Type B pancreatic cell (in vitro differentiated cells): ENCODE measurements around the gene ATR. TPM values are rescaled to one million over a fixed set of nuclear protein-coding genes. Genes with fewer than 3 reads are reported as not detected.

Experiments
- DNase-seq: peaks from one replicate; pipeline ENCODE4 v3.0.0; 2021; ENCODE audit warnings: mixed read lengths; ENCODE audit not compliant: unreplicated experiment; ENCODE audit errors: extremely low spot score
- H3K27ac Mint-ChIP-seq: 2 replicates; pipeline ENCODE4 v1.8.0; 2021; ENCODE audit warnings: mild to moderate bottlenecking, mixed read lengths
- H3K27me3 Mint-ChIP-seq: 2 replicates; pipeline ENCODE4 v1.8.0; 2021; ENCODE audit warnings: mixed read lengths
- H3K36me3 Mint-ChIP-seq: 2 replicates; pipeline ENCODE4 v1.8.0; 2021; ENCODE audit warnings: mixed read lengths
- H3K4me1 Mint-ChIP-seq: one replicate; pipeline ENCODE4 v1.8.0; 2021; ENCODE audit warnings: mixed read lengths; ENCODE audit not compliant: unreplicated experiment
- H3K4me3 Mint-ChIP-seq: 2 replicates; pipeline ENCODE4 v1.8.0; 2021; ENCODE audit warnings: mild to moderate bottlenecking, mixed read lengths
- H3K9me3 Mint-ChIP-seq: 2 replicates; pipeline ENCODE4 v1.8.0; 2021; ENCODE audit warnings: mixed read lengths
- total RNA-seq: library from RNA; stranded (reverse); gene quantifications from 2 replicates; pipeline ENCODE4 v1.2.1, GENCODE V29; 2021; ENCODE audit warnings: low replicate concordance
- TF ChIP-seq, protein P1 (sequence below): fragments of 200-600 bp; sonication (generic); conservative IDR thresholded peaks from 2 replicates; pipeline ENCODE4 v1.5.0; 2021; ENCODE audit warnings: antibody characterized with exemption, mild to moderate bottlenecking

ATR gene
- total RNA-seq, 1 donor from 2014 or later, result 30.0 TPM

GRCh38 chr3:142470826-142471225 lies 107.7 kb downstream of the ATR start:
- H3K9me3 Mint-ChIP-seq, result peaks cover 5% of the 10 kb centered on the region
- H3K27ac Mint-ChIP-seq, result no peak overlapping the region
- H3K36me3 Mint-ChIP-seq, result peaks cover 9% of the 10 kb centered on the region
- DNase-seq, result no peak
- no peak overlapping the region for H3K4me3 Mint-ChIP-seq
- H3K27me3 Mint-ChIP-seq, result no peaks in the 10 kb centered on the region
- H3K4me1 Mint-ChIP-seq, result no peaks in the 10 kb centered on the region
- TF ChIP-seq, protein P1, sequence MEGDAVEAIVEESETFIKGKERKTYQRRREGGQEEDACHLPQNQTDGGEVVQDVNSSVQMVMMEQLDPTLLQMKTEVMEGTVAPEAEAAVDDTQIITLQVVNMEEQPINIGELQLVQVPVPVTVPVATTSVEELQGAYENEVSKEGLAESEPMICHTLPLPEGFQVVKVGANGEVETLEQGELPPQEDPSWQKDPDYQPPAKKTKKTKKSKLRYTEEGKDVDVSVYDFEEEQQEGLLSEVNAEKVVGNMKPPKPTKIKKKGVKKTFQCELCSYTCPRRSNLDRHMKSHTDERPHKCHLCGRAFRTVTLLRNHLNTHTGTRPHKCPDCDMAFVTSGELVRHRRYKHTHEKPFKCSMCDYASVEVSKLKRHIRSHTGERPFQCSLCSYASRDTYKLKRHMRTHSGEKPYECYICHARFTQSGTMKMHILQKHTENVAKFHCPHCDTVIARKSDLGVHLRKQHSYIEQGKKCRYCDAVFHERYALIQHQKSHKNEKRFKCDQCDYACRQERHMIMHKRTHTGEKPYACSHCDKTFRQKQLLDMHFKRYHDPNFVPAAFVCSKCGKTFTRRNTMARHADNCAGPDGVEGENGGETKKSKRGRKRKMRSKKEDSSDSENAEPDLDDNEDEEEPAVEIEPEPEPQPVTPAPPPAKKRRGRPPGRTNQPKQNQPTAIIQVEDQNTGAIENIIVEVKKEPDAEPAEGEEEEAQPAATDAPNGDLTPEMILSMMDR, result no peak

DNA sequence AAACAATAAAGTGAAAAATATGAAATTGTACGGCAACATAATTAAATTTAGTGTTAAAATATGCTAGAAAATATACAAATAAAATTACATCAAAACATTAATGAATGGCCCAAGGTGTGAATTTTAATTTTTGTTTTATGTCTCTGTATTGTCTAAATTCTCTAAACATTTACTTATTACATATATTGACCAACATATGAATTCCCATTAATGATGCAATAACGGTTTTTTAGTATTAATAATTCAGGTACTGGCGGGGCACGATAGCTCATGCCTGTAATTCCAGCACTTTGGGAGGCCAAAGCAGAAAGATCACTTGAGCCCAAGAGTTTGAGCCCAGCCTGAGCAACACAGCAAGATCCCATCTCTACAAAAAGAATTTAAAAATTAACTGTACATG lies 110.1 kb downstream of the ATR start:
- no peaks in the 10 kb centered on the region for H3K9me3 Mint-ChIP-seq
- DNase-seq, result no peak
- TF ChIP-seq, protein P1, result no peak
- H3K27ac Mint-ChIP-seq, result no peak overlapping the region
- H3K27me3 Mint-ChIP-seq, result no peaks in the 10 kb centered on the region
- H3K36me3 Mint-ChIP-seq, result peaks cover 4% of the 10 kb centered on the region
- no peaks in the 10 kb centered on the region for H3K4me1 Mint-ChIP-seq
- H3K4me3 Mint-ChIP-seq, result no peak overlapping the region

DNA sequence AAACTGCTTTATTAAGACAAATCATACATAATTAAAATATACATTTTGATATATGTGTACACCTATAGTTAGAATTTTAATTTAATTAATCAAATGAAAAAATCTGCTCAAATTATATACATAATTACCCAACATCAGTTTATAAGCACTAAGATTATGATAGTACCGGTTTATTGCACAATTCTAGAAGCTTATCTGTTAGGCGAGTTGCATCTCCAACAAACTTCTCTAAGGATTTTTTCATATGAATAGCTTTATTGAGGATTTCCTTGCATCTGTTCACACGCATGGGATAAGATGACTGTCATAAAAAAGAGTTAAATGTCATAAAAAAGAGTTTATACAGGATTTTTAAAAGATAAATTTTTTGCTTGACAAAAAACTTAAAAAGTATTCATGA lies 110.8 kb downstream of the ATR start:
- Mint-ChIP-seq H3K27ac (no peak overlapping the region), H3K4me1 (no peaks in the 10 kb centered on the region), H3K4me3 (no peak overlapping the region), H3K36me3 (peaks cover 4% of the 10 kb centered on the region), H3K9me3 (no peaks in the 10 kb centered on the region), H3K27me3 (no peaks in the 10 kb centered on the region)
- TF ChIP-seq, protein P1, result no peak
- no peak for DNase-seq

GRCh38 chr3:142460689-142461088 lies 117.8 kb downstream of the ATR start:
- H3K27ac Mint-ChIP-seq, result no peak overlapping the region
- no peak overlapping the region for H3K4me3 Mint-ChIP-seq
- no peaks in the 10 kb centered on the region for H3K4me1 Mint-ChIP-seq
- H3K9me3 Mint-ChIP-seq, result no peaks in the 10 kb centered on the region
- TF ChIP-seq, protein P1, result no peak
- H3K27me3 Mint-ChIP-seq, result no peaks in the 10 kb centered on the region
- peaks cover 10% of the 10 kb centered on the region for H3K36me3 Mint-ChIP-seq
- DNase-seq, result no peak

- H3K4me3 Mint-ChIP-seq, result no peak overlapping the region
- no peak overlapping the region for H3K27ac Mint-ChIP-seq
- H3K36me3 Mint-ChIP-seq, result peaks cover 14% of the 10 kb centered on the region
- no peaks in the 10 kb centered on the region for H3K9me3 Mint-ChIP-seq
- no peaks in the 10 kb centered on the region for H3K27me3 Mint-ChIP-seq
- no peaks in the 10 kb centered on the region for H3K4me1 Mint-ChIP-seq
- TF ChIP-seq, protein P1, result no peak
- DNase-seq, result no peak
Observed at GRCh38 chr3:142459929-142460328, 118.6 kb downstream of the ATR start.

DNA sequence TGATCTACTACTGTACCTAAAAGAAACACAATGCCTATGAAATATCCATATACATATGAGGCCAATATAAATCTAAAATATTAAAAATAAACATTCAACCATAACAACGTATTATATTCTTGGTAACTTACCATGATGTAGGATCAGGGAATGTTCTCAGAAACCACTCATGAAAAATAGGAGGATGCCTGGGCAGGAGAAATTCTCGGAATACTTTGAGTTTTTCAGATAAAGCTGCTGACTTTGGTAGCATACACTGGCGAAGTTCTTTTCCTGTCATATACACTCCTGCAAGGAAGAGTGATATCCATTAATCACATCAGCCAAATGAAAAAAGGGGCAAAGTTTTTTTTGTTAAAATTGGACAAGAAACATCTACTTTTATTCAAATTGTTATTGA lies 119.4 kb downstream of the ATR start:
- Mint-ChIP-seq H3K9me3 (no peaks in the 10 kb centered on the region), H3K4me1 (no peaks in the 10 kb centered on the region), H3K4me3 (no peak overlapping the region), H3K27me3 (no peaks in the 10 kb centered on the region), H3K27ac (no peak overlapping the region), H3K36me3 (peaks cover 14% of the 10 kb centered on the region)
- TF ChIP-seq, protein P1, result no peak
- no peak for DNase-seq
